CD14-positive monocyte (primary cell): ENCODE measurements around the gene CNTNAP5. TPM values are rescaled to one million over a fixed set of nuclear protein-coding genes. Genes with fewer than 3 reads are reported as not detected.

Source experiments
- DNase-seq, 3 donors: peaks; one replicate each; pipeline ENCODE4 v3.0.0-alpha.2; 2011 to 2022
- H2AFZ ChIP-seq: 2 replicates; pipeline ENCODE4 v1.6.0; 2012; ENCODE audit warnings: mild to moderate bottlenecking, low read depth, low read length, inconsistent platforms; ENCODE audit not compliant: insufficient read depth, poor library complexity, severe bottlenecking
- H3K27ac ChIP-seq, 2 donors: 1 replicate in 1 of 2; 2 replicates in 1 of 2; pipeline ENCODE4 v1.5.1; 2012 to 2013; ENCODE audit warnings: low read length in 2 of 2, control low read depth in 1 of 2, inconsistent platforms in 1 of 2, low read depth in 1 of 2, mild to moderate bottlenecking in 1 of 2
- H3K27me3 ChIP-seq, 2 donors: one replicate each; pipeline versions ENCODE4 v1.6.0 to v1.6.1; 2011 to 2013; ENCODE audit warnings: low read length in 2 of 2; ENCODE audit not compliant: control insufficient read depth in 2 of 2, insufficient read depth in 2 of 2
- H3K36me3 ChIP-seq, 2 donors: replicated peaks in 1 of 2; 1 replicate in 1 of 2; 2 replicates in 1 of 2; pipeline versions ENCODE4 v1.5.1 to v1.6.1; 2012 to 2013; ENCODE audit warnings: low read length in 2 of 2, control low read depth in 1 of 2, inconsistent platforms in 1 of 2, mild to moderate bottlenecking in 1 of 2; ENCODE audit not compliant: insufficient read depth in 2 of 2, control insufficient read depth in 1 of 2
- H3K4me1 ChIP-seq, 2 donors: 1 replicate in 1 of 2; 2 replicates in 1 of 2; pipeline versions ENCODE4 v1.5.1 to v1.6.1; 2012 to 2013; ENCODE audit warnings: low read length in 2 of 2, control low read depth in 1 of 2, inconsistent platforms in 1 of 2, mild to moderate bottlenecking in 1 of 2, moderate library complexity in 1 of 2; ENCODE audit not compliant: insufficient read depth in 2 of 2, control insufficient read depth in 1 of 2
- H3K4me2 ChIP-seq: replicated peaks from 2 replicates; pipeline ENCODE3; 2012; ENCODE audit warnings: low read length, moderate library complexity, mild to moderate bottlenecking; ENCODE audit not compliant: poor library complexity, severe bottlenecking; ENCODE audit errors: extremely low read depth
- H3K4me3 ChIP-seq, 3 experiments: fragments of 200-600 bp in 1 of 3; sonication (generic) in 1 of 3; replicated peaks in 1 of 3; 1 replicate in 2 of 3; 2 replicates in 1 of 3; pipeline ENCODE4 v1.5.1; 2011 to 2013; ENCODE audit warnings: low read length in 3 of 3, mild to moderate bottlenecking in 3 of 3, control low read depth in 2 of 3, low read depth in 2 of 3, inconsistent platforms in 1 of 3, moderate library complexity in 1 of 3
- H3K79me2 ChIP-seq: 2 replicates; pipeline ENCODE4 v1.6.0; 2012; ENCODE audit warnings: mild to moderate bottlenecking, control low read depth, inconsistent platforms, low read length, moderate library complexity; ENCODE audit not compliant: insufficient read depth
- H3K9ac ChIP-seq: 2 replicates; pipeline ENCODE4 v1.6.0; 2017; ENCODE audit warnings: low read length, mild to moderate bottlenecking; ENCODE audit not compliant: insufficient read depth, poor library complexity, severe bottlenecking
- H3K9me3 ChIP-seq, 2 donors: replicated peaks in 1 of 2; 1 replicate in 1 of 2; 2 replicates in 1 of 2; pipeline versions ENCODE4 v1.5.1 to v1.6.1; 2012 to 2013; ENCODE audit warnings: low read length in 2 of 2, control low read depth in 1 of 2; ENCODE audit not compliant: control insufficient read depth in 1 of 2, insufficient read depth in 1 of 2
- H4K20me1 ChIP-seq: 2 replicates; pipeline ENCODE4 v1.6.0; 2012; ENCODE audit warnings: mild to moderate bottlenecking, low read length, control low read depth, moderate library complexity; ENCODE audit not compliant: insufficient read depth
- H3K27ac Mint-ChIP-seq, 7 donors: one replicate each; pipeline ENCODE4 v1.8.0; 2020; ENCODE audit warnings: mild to moderate bottlenecking in 7 of 7, mixed read lengths in 7 of 7, moderate library complexity in 6 of 7, inconsistent platforms in 2 of 7
- H3K27me3 Mint-ChIP-seq, 3 donors: one replicate each; pipeline ENCODE4 v1.8.0; 2021 to 2022; ENCODE audit warnings: low read depth in 3 of 3, mild to moderate bottlenecking in 3 of 3, mixed read lengths in 3 of 3, moderate library complexity in 3 of 3, inconsistent platforms in 1 of 3
- H3K36me3 Mint-ChIP-seq, 2 donors: one replicate each; pipeline ENCODE4 v1.8.0; 2020; ENCODE audit warnings: mixed read lengths in 2 of 2, inconsistent platforms in 1 of 2, mild to moderate bottlenecking in 1 of 2
- H3K4me1 Mint-ChIP-seq: one replicate; pipeline ENCODE4 v1.8.0; 2020; ENCODE audit warnings: mild to moderate bottlenecking, mixed read lengths
- H3K4me3 Mint-ChIP-seq, 2 donors: one replicate each; pipeline ENCODE4 v1.8.0; 2020; ENCODE audit warnings: mild to moderate bottlenecking in 2 of 2, mixed read lengths in 2 of 2, moderate library complexity in 1 of 2
- H3K9me3 Mint-ChIP-seq, 7 donors: one replicate each; pipeline ENCODE4 v1.8.0; 2020 to 2022; ENCODE audit warnings: mixed read lengths in 7 of 7, mild to moderate bottlenecking in 6 of 7, moderate library complexity in 6 of 7, inconsistent platforms in 2 of 7
- WGBS: methylation state at CpG from one replicate; pipeline ENCODE4 v1.1.5; 2013; ENCODE audit warnings: missing lambda C conversion rate; ENCODE audit not compliant: insufficient coverage; 5-methylcytosine and 5-hydroxymethylcytosine counted together
- intact Hi-C, 2 donors: fragments of 100-400 bp; cut with micrococcal nuclease; formaldehyde crosslinking; loops; one replicate each; pipeline versions ENCODE4 v1.15.0 to v1.15.1; 2023
- polyA plus RNA-seq, 3 donors: library from polyadenylated mRNA; depleted of rRNA in 1 of 3; unstranded in 2 of 3; stranded (reverse) in 1 of 3; fragments of 300-500 nt in 2 of 3; fragments of >200 nt in 1 of 3; fragmentation: Illumina TruSeq in 2 of 3; gene quantifications; 1 replicate in 2 of 3; 2 replicates in 1 of 3; pipeline ENCODE4 v1.2.3, GENCODE V29; 2012 to 2021
- TF ChIP-seq, protein P1 (sequence below): fragments of 200-600 bp; IDR thresholded peaks from one replicate; pipeline ENCODE4 v1.8.0; 2022; ENCODE audit warnings: antibody characterized with exemption, mild to moderate bottlenecking

The CNTNAP5 gene
- polyA plus RNA-seq, 3 donors, result not detected

DNA sequence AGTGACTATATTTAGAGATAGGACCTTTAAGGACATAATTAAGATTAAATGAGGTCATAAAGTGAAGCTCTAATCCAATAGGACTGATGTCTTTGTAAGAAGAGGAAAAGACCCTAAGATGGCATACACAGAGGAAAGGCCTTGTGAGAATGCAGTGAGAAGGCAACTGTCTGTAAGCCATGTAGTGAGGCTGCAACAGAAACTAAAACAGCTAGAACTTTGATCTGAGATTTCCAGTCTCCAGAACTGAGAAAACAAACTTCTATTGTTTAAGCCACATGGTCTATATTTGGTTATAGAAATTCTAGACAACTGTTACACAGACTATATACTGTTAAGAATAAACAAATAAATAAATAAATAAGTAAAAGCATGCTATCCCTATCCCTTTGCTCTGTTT is 276.8 kb downstream of the CNTNAP5 start:
- Histone ChIP-seq H3K9me3 (peaks cover 0 to 16% of the 10 kb centered on the region in 2 donors), H3K9ac (no peak overlapping the region), H2AFZ (no peak overlapping the region), H3K4me1 (no peaks in the 10 kb centered on the region), H3K4me3 (no peak overlapping the region), H3K36me3 (no peaks in the 10 kb centered on the region), H3K27me3 (no peaks in the 10 kb centered on the region), H3K79me2 (no peaks in the 10 kb centered on the region), H4K20me1 (no peaks in the 10 kb centered on the region), H3K27ac (no peak overlapping the region), H3K4me2 (no peak overlapping the region)
- peaks cover 0 to 4% (median 3%) of the 10 kb centered on the region in 3 donors for H3K27me3 Mint-ChIP-seq
- H3K36me3 Mint-ChIP-seq, result no peaks in the 10 kb centered on the region
- no peak overlapping the region for H3K4me3 Mint-ChIP-seq
- no peak overlapping the region for H3K27ac Mint-ChIP-seq
- intact Hi-C loops, result no loop called here
- DNase-seq, result no peak
- TF ChIP-seq, protein P1, sequence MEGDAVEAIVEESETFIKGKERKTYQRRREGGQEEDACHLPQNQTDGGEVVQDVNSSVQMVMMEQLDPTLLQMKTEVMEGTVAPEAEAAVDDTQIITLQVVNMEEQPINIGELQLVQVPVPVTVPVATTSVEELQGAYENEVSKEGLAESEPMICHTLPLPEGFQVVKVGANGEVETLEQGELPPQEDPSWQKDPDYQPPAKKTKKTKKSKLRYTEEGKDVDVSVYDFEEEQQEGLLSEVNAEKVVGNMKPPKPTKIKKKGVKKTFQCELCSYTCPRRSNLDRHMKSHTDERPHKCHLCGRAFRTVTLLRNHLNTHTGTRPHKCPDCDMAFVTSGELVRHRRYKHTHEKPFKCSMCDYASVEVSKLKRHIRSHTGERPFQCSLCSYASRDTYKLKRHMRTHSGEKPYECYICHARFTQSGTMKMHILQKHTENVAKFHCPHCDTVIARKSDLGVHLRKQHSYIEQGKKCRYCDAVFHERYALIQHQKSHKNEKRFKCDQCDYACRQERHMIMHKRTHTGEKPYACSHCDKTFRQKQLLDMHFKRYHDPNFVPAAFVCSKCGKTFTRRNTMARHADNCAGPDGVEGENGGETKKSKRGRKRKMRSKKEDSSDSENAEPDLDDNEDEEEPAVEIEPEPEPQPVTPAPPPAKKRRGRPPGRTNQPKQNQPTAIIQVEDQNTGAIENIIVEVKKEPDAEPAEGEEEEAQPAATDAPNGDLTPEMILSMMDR, result no peak
- peaks cover 3 to 11% (median 5%) of the 10 kb centered on the region in 7 donors for H3K9me3 Mint-ChIP-seq
- no peaks in the 10 kb centered on the region for H3K4me1 Mint-ChIP-seq

DNA sequence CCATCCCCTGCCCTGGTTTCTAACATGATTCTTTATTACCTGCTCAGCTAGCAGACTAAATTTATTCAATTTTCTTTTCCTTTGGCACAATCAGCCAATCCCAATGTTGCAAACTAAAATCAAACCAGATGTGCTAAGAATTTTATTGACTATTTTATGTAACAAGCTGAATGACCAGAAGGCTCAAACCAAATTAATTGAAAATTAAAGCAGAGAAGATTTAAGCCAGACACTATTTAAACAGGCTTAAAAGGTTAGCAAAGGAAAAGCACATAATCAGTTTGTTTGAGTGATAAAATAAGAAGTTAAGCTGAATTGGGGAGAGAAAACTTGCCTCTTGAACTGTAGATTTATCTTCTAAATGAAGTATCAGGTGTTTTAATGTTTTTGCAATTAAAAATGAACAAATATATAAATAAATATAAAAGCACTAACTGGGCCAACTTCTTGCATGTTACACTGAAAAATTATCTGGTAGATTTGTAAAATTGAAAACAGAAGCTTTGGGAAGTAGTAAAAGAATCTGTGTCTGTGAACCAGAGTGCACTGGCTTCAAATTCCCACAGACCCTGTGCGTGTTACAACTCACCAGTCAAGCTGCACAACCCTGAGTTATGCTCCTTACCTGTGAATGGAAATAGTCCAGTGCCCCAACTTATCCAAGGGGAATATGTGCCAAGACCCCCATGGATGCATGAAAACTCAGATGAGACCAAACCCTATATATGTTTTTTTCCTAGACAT is 283.4 kb downstream of the CNTNAP5 start:
- 60% methylated on average over 1 of the region's 1 CpG for WGBS
- H4K20me1 ChIP-seq, result no peaks in the 10 kb centered on the region
- Mint-ChIP-seq H3K27ac (no peak overlapping the region), H3K36me3 (no peaks in the 10 kb centered on the region), H3K9me3 (peaks cover 2 to 14% (median 6%) of the 10 kb centered on the region in 7 donors), H3K27me3 (no peaks in the 10 kb centered on the region), H3K4me1 (no peaks in the 10 kb centered on the region), H3K4me3 (no peak overlapping the region)
- TF ChIP-seq, protein P1, result no peak
- DNase-seq, result no peak
- no peak overlapping the region for H3K4me3 ChIP-seq
- no peak overlapping the region for H3K9ac ChIP-seq
- H3K4me2 ChIP-seq, result no peak overlapping the region
- intact Hi-C loops, result no loop called here
- H3K36me3 ChIP-seq, result no peaks in the 10 kb centered on the region
- H3K4me1 ChIP-seq, result no peaks in the 10 kb centered on the region
- no peak overlapping the region for H2AFZ ChIP-seq
- no peaks in the 10 kb centered on the region for H3K27me3 ChIP-seq
- H3K79me2 ChIP-seq, result no peaks in the 10 kb centered on the region
- no peak overlapping the region for H3K27ac ChIP-seq
- peaks cover 0 to 7% of the 10 kb centered on the region in 2 donors for H3K9me3 ChIP-seq
